ENCODE results near the gene ZNF48. TPM values are rescaled to one million over a fixed set of nuclear protein-coding genes. Genes with fewer than 3 reads are reported as not detected.

The ZNF48 gene
- polyA plus RNA-seq, 1 donor from 2014 or later: 42.3 TPM

GRCh38 chr16:30372038-30372712 is 23.0 kb upstream of the ZNF48 start:
- H3K9me2 ChIP-seq (ENCODE audit: insufficient read depth, low read length): no peaks in the 10 kb centered on the region
- peak overlapping the region; percentile 98 for H3K27ac ChIP-seq (ENCODE audit: low read length)
- no peak overlapping the region for H3K4me2 ChIP-seq (ENCODE audit: low read length)
- no peaks in the 10 kb centered on the region for H3K27me3 ChIP-seq (ENCODE audit: insufficient read depth, low read depth, low read length)
- H3K79me2 ChIP-seq (replicated peaks; ENCODE audit: insufficient read depth, low read length): peaks cover 27% of the 10 kb centered on the region
- H3F3A ChIP-seq (ENCODE audit: insufficient read depth, low read length, poor library complexity, severe bottlenecking): no peaks in the 10 kb centered on the region
- H3K9me3 ChIP-seq (ENCODE audit: low read length): no peaks in the 10 kb centered on the region
- H3K36me3 ChIP-seq (ENCODE audit: insufficient read depth, low read length): no peaks in the 10 kb centered on the region
- peak overlapping the region; percentile 82 for H3K9ac ChIP-seq (ENCODE audit: low read length)
- no peak overlapping the region for H2AFZ ChIP-seq (ENCODE audit: low read depth, low read length)
- H4K20me1 ChIP-seq (ENCODE audit: insufficient read depth): peaks cover 20% of the 10 kb centered on the region
- TF ChIP-seq TAF1 (IDR thresholded peaks at IDR 0.05; ENCODE audit: low read depth) (no peak), POLR2AphosphoS5 (IDR thresholded peaks at IDR 0.05) (no peak), REST (IDR thresholded peaks at IDR 0.05; ENCODE audit: borderline replicate concordance) (no peak), MXI1 (conservative IDR thresholded peaks at IDR 0.05; ENCODE audit: poor library complexity, severe bottlenecking) (no peak), SMC3 (conservative IDR thresholded peaks at IDR 0.05; ENCODE audit: poor library complexity) (no peak), EP300 (conservative IDR thresholded peaks at IDR 0.05; ENCODE audit: poor library complexity, severe bottlenecking) (no peak), EZH2 (IDR thresholded peaks at IDR 0.05; ENCODE audit: borderline replicate concordance, insufficient read depth, low read length, poor library complexity, severe bottlenecking) (no peak), CTCF (IDR thresholded peaks at IDR 0.05; ENCODE audit: poor library complexity, severe bottlenecking) (no peak), RAD21 (conservative IDR thresholded peaks at IDR 0.05) (no peak)
- no peak overlapping the region for H3K4me3 ChIP-seq (ENCODE audit: low read length)

GRCh38 chr16:30372725-30373124 is 22.5 kb upstream of the ZNF48 start:
- Histone ChIP-seq H3K27ac (ENCODE audit: low read length) (no peak overlapping the region), H3K9me3 (ENCODE audit: low read length) (no peaks in the 10 kb centered on the region), H3K9ac (ENCODE audit: low read length) (no peak overlapping the region), H3K79me2 (replicated peaks; ENCODE audit: insufficient read depth, low read length) (peaks cover 22% of the 10 kb centered on the region), H3F3A (ENCODE audit: insufficient read depth, low read length, poor library complexity, severe bottlenecking) (no peaks in the 10 kb centered on the region), H3K9me2 (ENCODE audit: insufficient read depth, low read length) (no peaks in the 10 kb centered on the region), H3K36me3 (ENCODE audit: insufficient read depth, low read length) (no peaks in the 10 kb centered on the region), H3K27me3 (ENCODE audit: insufficient read depth, low read depth, low read length) (no peaks in the 10 kb centered on the region), H4K20me1 (ENCODE audit: insufficient read depth) (peaks cover 17% of the 10 kb centered on the region), H2AFZ (ENCODE audit: low read depth, low read length) (no peak overlapping the region), H3K4me3 (ENCODE audit: low read length) (no peak overlapping the region), H3K4me2 (ENCODE audit: low read length) (no peak overlapping the region)
- TF ChIP-seq RAD21 (conservative IDR thresholded peaks at IDR 0.05) (no peak), TAF1 (IDR thresholded peaks at IDR 0.05; ENCODE audit: low read depth) (no peak), SMC3 (conservative IDR thresholded peaks at IDR 0.05; ENCODE audit: poor library complexity) (no peak), MXI1 (conservative IDR thresholded peaks at IDR 0.05; ENCODE audit: poor library complexity, severe bottlenecking) (no peak), REST (IDR thresholded peaks at IDR 0.05; ENCODE audit: borderline replicate concordance) (no peak), POLR2AphosphoS5 (IDR thresholded peaks at IDR 0.05) (no peak), CTCF (IDR thresholded peaks at IDR 0.05; ENCODE audit: poor library complexity, severe bottlenecking) (no peak), EZH2 (IDR thresholded peaks at IDR 0.05; ENCODE audit: borderline replicate concordance, insufficient read depth, low read length, poor library complexity, severe bottlenecking) (no peak), EP300 (conservative IDR thresholded peaks at IDR 0.05; ENCODE audit: poor library complexity, severe bottlenecking) (no peak)
